ENCODE results near the gene MYO7A.

MYO7A gene

GRCh38 chr11:77147668-77148321 is 19.7 kb downstream of the MYO7A start:
- no peak for DNase-seq

- no peak for DNase-seq
Observed at GRCh38 chr11:77148963-77149715, 21.1 kb downstream of the MYO7A start.

GRCh38 chr11:77149716-77150392 is 21.8 kb downstream of the MYO7A start:
- no peak for DNase-seq

- no peak for DNase-seq
Observed at GRCh38 chr11:77150836-77151235, 22.8 kb downstream of the MYO7A start.

- DNase-seq: peak; percentile 11
Observed at GRCh38 chr11:77151804-77152509, 23.9 kb downstream of the MYO7A start.

- DNase-seq: no peak
Observed at GRCh38 chr11:77152846-77153245, 24.8 kb downstream of the MYO7A start.

- DNase-seq: no peak
Observed at GRCh38 chr11:77153276-77154185, 25.5 kb downstream of the MYO7A start.

GRCh38 chr11:77154381-77155081 is 26.5 kb downstream of the MYO7A start:
- DNase-seq: no peak

GRCh38 chr11:77155082-77155475 is 27.0 kb downstream of the MYO7A start:
- no peak for DNase-seq

GRCh38 chr11:77155556-77156130 is 27.6 kb downstream of the MYO7A start:
- no peak for DNase-seq

GRCh38 chr11:77156396-77157195 is 28.6 kb downstream of the MYO7A start:
- no peak for DNase-seq

- no peak for DNase-seq
Observed at GRCh38 chr11:77158041-77158695, 30.1 kb downstream of the MYO7A start.

GRCh38 chr11:77159219-77159936 is 31.3 kb downstream of the MYO7A start:
- DNase-seq: no peak

GRCh38 chr11:77159937-77160495 is 32.0 kb downstream of the MYO7A start:
- no peak for DNase-seq

- DNase-seq: no peak
Observed at GRCh38 chr11:77163271-77163670, 35.2 kb downstream of the MYO7A start.

- DNase-seq: no peak
Observed at GRCh38 chr11:77165066-77165465, 37.0 kb downstream of the MYO7A start.

- DNase-seq: no peak
Observed at GRCh38 chr11:77166021-77166420, 38.0 kb downstream of the MYO7A start.

- DNase-seq: no peak
Observed at GRCh38 chr11:77167111-77167626, 39.1 kb downstream of the MYO7A start.
